ENCODE measurements around the gene RAP2A.

RAP2A gene

DNA sequence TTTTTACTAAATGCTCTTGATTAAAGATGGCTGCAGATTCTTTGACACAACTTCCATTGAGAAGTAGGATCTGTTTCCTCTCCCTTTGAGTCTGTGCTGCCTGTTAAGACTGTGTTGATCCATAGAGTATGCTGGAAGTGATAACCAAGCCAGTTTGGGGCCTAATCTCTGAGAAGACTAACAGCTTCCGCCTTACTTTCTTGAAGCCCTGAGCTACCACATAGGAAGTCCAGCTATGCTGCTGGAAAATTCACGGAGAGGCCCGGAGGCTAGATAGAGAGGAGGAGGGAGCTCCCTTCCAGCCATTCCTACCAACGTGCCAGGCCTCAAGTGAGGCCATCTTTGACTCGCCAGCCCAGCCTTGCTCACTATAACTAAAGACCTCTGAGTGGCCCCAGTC lies 12.5 kb downstream of the RAP2A start:
- no peak for DNase-seq (ENCODE audit: low read depth in 2 of 2, low spot score in 1 of 2)

DNA sequence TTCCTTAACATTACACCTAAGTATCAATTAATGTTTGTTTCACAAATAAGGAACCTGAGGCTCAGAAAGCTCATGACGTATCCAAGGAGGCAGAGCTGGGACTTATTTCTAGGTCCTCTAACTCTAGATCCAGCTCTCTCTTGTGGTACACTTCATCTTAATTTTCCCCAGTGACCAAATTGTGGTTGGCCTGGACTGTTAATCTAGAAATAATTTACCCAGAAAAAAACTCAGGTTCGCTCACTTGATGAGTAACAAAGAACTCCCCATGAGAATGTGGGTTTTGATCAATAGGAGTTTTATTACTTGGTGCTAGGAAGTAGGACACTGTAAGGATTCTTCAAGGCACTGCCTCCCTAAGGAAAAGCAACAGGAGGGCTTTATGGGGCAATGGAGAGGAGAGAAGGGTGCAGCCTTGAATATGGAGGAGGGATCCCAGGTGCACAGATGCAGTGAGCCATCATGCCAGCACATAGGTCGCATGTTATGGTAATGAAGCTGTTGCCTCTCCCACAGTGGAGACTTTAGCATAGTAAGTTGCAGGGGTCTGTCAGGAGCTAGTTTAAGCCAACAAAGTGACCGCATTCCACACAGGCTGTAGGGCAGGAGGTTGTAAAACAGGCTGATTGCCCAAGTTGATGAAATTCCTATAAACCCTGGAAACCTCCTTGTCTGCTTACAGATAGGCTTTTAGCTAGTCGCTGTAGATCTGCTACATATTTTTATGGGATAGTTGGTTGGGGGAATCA lies 14.7 kb downstream of the RAP2A start:
- no peak for DNase-seq (ENCODE audit: low read depth in 2 of 2, low spot score in 1 of 2)

DNA sequence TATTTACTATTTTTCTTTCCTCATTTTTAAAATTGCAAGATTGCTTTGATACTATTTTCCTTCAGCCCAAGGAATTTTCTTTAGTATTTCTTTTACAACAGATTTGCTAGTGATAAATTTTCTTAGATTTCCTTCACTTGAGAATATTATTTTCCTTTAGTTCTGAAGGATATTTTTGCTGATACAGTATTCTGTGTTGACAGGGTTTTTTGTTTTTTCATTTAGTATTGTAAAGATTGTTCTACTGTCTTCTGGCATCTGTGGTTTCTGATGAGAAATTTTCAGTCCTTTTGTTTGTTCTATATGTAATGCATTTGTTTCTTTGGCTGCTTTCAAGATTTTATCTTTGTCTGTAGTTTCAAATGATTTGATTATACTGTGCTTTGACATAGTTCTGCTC lies 20.7 kb downstream of the RAP2A start:
- DNase-seq (ENCODE audit: low read depth in 2 of 2, low spot score in 1 of 2) = no peak

DNA sequence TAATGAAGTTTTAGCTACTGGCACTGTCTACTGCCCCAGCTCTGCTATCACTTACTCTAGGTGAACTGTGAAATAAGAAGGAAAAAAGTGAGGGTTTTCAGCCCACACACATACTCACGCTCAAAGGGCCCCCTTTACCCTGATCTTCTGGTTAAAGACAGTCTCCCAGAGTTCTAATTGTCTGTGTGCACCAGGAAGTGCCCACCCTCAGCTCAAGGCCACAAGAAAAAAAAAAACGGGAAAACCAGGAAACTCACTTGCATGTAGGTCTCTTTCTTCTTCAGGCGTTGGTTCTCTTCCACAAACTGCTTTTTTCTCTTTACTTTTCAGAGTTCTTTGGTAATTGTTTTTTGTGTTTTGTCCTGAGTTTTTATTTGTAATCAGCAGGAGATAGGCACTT lies 22.1 kb downstream of the RAP2A start:
- DNase-seq (ENCODE audit: low read depth in 2 of 2, low spot score in 1 of 2) = no peak

DNA sequence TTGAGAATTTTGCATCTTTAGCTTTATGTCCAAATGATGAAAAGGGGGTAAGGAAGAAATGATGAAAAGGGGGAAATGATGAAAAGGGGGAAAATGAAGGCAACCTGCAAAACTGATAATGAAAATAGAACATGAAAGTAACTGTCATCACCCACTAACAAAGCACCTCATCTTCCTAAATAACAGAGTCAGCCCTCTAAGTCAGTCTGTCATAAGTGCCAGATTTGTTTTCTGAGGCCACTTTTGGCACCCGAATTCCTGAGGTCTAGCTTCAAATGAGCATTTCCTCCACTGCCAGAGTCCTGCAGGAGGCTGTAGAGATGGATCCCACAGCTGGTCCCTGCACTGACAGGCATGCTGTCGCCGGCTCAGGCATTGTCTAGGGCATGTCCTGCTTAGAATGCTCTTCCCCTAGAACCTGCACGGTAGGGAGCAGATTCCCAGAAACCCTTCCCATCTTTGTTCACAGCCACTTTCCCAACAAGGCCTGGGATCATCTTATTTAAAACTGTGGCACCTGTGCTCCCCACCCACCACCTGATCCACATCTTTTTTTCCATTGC lies 25.3 kb downstream of the RAP2A start:
- no peak for DNase-seq (ENCODE audit: low read depth in 2 of 2, low spot score in 1 of 2)

DNA sequence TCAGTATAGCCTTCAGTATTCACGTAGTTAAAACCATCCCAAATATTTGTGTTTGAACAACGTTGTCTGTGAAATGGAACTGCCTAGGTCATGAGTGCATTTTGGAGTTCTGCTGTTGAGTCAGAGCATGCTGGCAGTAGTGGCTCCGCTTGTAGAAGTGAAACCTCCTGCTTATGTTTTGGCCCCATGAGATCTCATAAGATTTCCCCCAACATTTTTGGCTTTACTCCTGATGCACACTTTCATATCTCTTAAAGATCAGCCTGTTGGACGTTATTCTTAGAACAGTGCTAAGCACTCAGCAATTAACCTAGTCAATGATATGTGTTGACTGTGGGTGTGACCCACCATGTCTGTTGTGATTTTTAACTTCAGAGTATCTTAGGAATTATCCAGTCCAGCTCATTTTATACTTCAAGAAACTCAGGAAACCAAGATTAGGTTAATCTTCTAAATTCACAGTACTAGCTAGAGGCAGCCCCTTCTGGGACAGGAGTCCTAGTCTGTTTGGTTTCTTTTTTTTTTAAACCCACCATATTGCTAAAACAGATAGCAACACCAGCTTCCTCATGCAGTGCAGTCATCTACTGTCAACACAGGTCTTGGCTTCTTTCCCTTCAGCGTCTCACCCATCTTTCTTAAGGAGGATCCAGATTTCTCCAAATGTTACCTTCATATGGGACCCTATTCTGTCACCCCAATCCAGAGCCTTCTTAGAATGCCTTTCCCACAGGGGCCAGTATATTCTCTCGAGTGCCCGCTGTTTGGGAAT lies 26.2 kb downstream of the RAP2A start:
- DNase-seq (ENCODE audit: low read depth in 2 of 2, low spot score in 1 of 2) = no peak

DNA sequence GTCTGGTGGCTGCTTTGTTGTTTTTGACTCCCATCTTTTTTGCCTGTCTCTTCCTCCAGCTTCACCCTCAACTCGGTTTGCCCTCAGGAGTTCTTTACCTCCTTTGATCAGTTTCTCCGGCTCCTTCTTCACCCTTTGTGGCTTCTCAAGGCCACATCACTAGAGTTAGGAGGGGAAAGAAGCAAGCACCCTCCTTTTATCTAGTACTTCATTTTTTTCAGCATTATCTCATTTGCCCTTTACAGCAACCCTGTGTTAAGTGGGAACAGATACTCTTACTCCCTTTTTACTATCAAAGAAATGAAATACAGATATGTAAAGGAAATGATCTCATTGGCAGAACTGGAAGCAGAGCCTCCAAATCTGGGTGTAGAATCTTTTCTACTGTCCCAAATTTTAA lies 26.9 kb downstream of the RAP2A start:
- DNase-seq (ENCODE audit: low read depth in 2 of 2, low spot score in 1 of 2) = no peak

DNA sequence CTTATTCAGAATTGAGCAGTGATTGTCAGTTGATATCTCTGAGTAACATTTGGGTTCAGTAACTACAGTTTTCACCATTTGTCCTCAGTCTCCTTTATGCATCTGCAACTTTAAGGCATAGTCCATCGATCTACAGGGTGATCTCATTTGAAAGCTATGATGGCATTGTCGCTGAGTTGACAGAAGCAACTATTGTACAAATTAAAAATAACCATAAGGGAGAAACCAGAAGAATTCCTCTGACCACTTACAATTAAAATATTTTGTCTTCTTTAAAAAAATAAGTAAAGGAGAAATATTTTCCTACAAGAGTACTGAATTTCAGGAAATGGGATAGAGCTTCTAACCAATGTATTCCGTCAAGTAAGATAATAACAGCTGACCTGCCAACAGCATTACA lies 30.6 kb downstream of the RAP2A start:
- DNase-seq (ENCODE audit: low read depth in 2 of 2, low spot score in 1 of 2) = no peak

DNA sequence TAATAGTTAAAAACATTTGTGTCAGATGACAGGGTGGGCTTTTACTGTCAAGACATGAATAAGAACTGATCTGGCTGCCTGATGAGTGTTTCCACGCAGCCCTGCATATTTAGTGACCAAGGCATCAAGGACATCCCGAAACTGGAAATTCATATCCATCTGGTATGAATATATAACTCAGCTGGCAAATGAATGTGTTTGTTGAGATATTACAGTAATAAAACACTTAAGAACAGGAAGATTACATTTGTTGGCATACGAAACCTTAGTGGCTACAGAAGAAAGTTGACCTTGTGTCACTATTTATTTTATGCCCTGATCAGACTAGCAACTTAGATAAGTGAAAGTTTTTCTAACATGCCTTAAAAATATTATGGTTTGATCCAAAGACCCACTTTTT lies 32.8 kb downstream of the RAP2A start:
- no peak for DNase-seq (ENCODE audit: low read depth in 2 of 2, low spot score in 1 of 2)

DNA sequence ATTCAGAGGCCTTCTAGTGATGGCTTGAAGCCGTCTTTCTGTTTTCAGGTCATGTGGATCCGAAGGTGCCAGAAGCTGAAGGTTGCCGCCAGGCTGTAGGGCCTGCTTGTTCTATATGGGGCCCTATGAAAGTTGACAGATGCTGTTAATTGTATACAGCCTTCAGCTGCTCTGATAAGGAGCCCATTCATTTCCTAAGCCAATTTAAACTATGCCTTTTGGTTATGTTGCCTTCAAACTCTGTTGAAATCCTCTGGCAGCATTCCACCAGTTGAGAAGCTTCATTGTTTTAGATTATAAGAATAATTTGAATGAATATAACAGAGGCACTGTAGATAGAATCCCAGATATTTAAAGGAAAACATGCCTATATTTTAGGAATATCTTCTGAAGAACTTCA lies 34.4 kb downstream of the RAP2A start:
- DNase-seq (ENCODE audit: low read depth in 2 of 2, low spot score in 1 of 2) = no peak

DNA sequence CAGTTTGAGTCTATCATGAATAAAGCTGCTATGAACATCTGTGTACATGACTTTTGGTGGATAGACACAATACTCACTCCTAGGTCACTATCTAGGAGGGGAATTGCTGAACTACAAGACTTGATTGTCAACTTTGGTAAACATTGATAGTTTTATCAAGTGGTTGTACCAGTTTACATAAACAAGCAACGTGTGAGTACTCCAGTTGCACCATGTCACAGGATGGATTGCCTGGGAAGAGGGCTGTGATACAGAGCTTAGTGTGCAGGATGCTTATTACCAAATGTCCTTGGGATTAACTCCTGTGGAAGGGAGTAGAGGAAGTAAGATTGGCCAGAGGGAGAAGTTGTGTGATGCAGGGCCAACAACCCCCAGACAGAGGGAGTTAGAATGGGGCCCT lies 37.7 kb downstream of the RAP2A start:
- no peak for DNase-seq (ENCODE audit: low read depth in 2 of 2, low spot score in 1 of 2)

DNA sequence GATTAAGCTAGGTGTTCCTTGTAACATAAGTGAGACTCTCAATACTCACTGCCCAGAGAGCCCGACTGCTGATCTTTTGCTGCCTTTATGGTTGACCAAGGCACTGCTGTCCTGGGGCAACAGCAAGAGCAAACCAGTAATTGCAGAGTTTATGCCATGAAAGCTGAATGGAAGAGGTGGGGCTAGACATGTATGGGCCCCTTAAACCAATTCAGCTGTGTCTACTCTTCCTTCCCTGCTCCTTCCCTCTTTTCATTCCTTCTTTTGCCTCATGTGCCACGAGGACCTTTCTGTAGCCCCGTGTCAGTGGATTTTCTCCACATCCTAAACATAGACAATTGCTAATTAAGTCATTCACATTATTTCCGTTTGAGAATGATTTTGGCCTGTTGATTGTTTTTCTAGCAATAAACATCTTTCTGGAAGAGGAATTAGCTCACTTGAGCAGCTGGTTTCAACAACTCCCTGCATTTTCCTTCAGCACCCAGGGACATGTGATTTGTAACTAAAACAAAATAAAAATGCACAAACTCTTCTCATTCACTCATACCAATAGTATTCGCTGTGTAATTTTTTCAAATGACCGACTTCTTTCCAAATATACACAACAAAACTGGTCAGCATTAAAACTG lies 40.5 kb downstream of the RAP2A start:
- no peak for DNase-seq (ENCODE audit: low read depth in 2 of 2, low spot score in 1 of 2)

DNA sequence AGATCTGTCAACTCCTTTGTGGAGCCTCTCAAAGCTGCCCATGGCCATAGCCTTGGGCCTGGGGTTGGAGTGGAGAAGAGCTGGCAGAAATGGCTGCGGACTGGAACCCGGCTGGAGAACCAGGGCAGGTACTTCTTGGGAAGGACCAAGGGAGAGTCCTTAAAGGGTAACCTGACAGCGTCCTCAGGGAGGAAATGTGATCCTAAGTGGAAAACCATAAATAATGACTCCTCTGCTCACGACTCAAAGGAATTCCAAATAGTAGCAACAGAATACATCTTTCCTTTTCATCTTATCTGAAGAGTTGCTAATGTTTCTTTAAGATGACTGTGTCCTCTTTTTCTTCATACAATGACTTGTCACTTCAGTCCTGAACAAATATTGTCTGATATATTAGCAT lies 41.0 kb downstream of the RAP2A start:
- no peak for DNase-seq (ENCODE audit: low read depth in 2 of 2, low spot score in 1 of 2)

DNA sequence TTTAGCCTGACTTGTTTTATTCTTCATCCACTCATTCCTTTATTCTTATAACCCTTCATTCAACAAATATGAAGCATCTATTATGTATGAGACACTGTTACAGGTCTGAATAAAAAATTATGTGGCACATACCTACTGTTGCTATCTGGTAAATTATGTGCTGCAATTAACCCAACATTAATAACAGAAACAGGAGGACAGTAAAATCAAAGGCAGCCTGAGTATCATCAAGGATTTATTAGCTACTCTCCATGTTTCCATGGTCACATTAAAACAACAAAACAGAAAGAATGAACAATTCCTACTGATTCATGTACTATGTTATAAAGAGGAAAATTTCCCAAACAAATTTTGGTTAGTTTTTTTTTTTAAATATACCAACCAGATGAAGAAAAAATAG lies 43.9 kb downstream of the RAP2A start:
- no peak for DNase-seq (ENCODE audit: low read depth in 2 of 2, low spot score in 1 of 2)

DNA sequence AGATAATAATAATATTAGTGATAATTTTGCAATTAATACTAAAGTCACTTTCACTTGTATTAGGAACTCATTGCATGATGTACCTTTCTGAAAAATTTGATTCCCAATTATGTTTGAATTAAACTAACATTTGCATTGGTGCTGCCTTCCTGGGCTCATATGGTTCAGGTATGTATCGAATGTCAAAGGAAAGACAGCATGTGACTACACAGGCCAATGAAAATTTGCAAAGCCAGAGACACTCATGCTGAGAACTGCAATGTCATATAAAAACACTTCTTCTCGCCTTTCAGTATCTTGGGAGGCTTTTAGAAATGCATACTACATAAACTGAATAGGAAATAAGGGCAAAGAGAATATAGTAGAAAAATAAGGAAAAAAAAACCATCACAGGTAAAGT lies 44.3 kb downstream of the RAP2A start:
- no peak for DNase-seq (ENCODE audit: low read depth in 2 of 2, low spot score in 1 of 2)

DNA sequence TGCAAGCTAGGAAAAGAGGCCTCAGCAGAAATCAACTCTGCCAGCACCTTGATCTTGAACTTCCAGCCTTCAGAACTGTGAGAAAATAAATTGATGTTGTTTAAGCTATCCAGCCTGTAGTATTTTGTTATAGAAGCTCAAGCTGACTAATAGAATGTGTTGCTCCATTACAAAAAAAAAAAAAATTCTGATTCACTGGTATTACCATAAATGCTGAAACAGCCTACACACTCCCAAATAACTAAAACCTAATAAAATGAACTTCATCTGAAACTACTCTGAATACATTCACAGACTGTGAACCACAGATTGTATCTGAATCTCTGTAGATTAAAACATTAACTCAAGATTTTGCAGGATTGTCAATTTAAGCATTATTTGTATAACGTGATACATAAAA lies 49.5 kb downstream of the RAP2A start:
- DNase-seq (ENCODE audit: low read depth in 2 of 2, low spot score in 1 of 2) = no peak

DNA sequence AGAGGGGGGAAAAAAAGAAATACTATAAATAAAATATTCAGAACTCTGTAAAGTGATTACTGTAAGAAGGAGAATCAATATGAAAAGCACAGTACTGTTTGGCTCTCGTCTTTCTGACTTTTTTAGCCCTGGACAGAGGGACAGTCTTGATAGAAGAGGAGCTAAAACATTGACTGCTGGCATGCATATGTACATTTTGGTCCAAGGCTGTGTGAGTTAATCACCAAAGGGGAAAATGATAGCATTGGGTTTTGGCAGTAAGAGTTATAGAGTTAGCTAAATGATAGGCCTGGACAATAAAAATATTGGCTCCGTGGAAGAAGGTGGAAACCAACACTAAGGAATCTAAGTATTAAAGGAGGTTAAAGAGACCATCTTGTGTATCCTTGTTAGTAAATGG lies 50.3 kb downstream of the RAP2A start:
- DNase-seq (ENCODE audit: low read depth in 2 of 2, low spot score in 1 of 2) = no peak

DNA sequence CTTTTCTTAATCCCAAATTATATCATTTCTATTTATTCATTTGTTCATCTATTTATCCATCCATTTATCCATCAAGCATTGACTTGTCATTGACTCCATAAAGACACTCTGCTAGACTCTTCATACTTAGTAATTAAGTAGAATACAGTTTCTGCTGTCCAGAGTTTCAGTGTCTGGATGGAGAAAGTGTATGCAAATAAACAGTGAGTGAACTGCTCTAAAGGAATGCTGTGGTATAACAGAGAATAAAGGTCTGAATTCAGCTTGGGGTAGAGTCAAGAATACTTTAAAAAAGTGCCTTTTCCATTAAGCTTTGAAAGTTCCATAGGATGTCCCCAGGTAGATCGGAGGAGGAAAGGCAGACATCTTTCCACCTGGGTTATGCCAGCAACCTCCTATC lies 51.4 kb downstream of the RAP2A start:
- no peak for DNase-seq (ENCODE audit: low read depth in 2 of 2, low spot score in 1 of 2)

DNA sequence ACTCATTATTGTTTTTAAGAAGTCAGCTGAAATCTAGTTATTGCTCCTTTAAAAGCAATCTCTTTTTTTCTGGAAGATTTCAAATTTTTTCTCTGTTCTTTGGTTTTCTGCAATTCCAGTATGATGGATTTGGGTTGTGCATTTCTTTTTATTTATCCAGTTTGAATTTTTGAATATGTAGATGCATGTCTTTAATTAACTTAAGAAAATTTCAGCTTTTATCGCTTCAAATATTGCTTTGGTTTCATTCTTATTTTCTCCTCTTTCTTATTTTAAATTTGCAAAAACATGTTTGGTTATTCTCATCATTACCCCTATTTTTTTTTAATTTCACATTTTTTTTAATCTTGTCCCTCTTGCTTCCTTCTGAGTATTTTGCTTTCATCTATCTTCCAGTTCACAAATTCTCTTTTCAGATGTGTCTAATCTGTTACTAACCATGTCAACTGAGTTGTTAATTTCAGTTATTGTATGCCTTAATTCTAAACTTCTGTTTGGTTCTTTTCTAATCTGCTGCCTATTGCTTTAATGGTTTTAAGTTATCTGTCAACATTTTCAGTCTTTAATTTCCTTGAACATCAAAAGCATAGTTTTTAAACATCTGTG lies 56.8 kb downstream of the RAP2A start:
- DNase-seq (ENCODE audit: low read depth in 2 of 2, low spot score in 1 of 2) = no peak

DNA sequence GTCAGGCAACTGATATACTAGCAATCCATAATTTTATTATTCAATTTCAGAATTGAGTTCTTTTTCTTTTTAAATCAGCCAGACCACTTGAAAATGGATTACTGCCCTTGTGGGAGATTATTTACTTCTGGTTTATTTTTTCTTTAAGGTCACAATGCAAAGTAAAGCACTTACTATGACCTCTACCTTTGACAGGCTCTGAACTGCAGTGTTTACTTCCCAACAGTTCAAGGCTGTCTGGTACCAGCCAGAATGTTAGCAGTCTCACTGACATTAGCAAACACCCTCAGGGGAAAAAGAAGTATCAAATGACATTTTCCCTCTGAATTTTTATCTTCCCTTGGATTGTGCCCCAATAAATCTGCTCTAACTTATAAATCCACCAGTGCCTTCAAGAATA lies 57.5 kb downstream of the RAP2A start:
- DNase-seq (ENCODE audit: low read depth in 2 of 2, low spot score in 1 of 2) = no peak

DNA sequence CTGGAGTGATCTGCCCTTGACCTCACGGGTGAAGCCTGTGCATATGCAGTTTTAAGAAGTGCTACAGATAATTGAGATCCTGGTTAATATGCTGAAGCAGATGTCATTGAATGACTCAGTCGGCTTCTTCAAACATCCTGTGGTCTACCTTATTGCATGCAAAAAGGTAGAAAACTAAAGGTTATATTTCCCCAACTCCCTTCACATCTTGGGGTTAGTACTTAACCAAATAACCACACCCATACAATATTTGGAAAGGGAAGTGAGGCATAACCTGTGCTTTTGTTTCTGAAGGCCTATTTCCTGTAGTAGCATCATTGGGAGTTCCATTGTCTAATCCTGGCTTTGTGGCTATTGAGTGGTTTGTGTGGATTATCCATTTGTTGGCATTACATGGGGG lies 58.3 kb downstream of the RAP2A start:
- DNase-seq (ENCODE audit: low read depth in 2 of 2, low spot score in 1 of 2) = no peak
